ENCODE results near the gene USH2A.

The USH2A gene

DNA sequence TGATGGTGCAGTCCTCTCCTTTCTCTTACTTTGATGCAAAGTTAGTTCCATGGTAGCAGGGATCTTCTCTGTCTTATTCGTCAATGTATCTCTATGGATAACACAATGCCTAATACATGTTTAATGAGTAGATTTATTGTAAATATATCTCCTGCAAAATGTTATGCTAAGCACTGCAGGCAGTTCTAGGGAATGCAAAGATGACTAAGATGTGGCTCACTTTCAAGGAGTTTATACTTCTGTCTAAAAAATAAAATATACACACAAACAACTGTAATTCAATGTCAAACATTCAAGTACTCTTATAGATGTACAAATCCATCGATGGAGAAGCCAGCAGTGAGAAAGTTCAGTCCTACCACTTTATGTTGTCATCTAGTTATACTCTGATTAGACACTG lies 661.8 kb downstream of the USH2A start:
- DNase-seq: no peak

DNA sequence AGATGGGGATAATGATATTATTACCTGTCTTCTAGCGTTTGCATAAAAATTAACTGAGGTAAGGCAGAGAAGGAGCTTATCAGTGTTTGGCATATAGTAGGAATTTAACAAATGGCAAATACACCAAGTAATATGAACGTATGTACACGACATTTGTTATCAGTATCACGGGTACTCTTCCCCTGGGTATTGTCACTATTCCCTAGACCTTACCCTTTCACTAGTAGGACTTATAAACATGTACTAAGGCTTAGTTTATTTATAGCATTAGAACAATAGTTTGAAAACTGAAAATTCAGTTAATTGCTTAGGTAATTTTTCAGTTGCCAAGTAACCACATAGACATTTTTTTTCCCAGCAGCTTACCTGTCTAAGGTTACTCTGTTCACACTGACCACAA lies 669.1 kb downstream of the USH2A start:
- DNase-seq: no peak

DNA sequence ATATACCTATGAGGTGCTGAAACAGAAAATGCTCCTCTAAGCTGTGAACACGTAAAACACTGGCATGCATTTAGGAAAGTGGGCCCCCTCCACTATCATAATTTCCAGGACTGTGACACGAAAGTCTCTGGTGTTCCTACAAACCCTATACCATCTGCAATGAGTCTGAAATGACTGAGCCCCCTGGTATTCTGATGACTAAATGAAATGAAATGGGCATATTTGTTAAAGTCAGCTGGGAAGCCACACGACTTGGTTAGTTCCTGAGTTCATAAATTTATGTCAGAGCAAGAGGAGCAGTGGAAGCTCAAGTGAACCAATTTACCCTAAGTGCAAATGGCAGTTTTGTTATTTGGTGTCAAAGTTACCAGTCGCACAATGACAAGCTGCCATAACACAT lies 673.8 kb downstream of the USH2A start:
- no peak for DNase-seq

DNA sequence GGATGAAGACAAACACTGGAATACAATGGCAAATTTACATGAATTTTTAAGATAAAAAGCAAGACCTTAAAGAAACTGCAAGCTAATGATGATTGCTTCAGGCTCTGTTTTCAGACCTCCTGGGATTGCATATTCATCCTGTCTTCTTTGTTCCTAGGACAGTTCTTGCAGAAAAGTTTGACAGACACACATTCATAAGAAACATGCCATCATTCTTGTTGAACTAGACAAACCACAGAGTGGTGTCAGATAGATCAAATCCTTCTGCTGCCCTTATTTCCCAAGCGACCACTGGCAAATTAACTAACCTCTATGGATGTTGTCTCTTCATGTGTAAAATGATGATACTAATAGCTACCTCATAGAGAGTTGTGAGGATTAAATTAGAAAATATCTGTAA lies 674.8 kb downstream of the USH2A start:
- no peak for DNase-seq

- DNase-seq: no peak
These were observed 678.8 kb downstream of the USH2A start for GRCh38 chr1:215744419-215744818.

- no peak for DNase-seq
These were observed 684.2 kb downstream of the USH2A start for GRCh38 chr1:215739025-215739424.

- no peak for DNase-seq
These were observed 691.5 kb downstream of the USH2A start for GRCh38 chr1:215731699-215732098.

DNA sequence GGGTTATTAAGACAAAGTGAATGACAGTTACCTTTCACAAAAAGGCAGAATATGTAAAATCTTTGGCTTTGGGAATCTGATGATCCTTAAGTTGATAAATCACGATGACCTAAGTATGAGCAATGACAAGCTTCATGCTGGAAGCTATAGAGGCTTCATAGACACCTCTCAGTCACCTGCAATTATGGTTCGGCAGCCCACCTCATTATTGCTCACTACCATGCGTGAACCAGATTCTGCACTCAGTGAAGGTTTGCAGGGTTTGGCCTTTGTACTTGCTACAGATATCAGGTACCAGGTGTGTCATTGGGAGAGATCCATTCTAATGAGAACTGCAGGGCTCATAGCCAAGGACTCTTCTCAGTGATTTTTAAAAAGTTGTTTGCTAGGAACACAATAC lies 692.6 kb downstream of the USH2A start:
- DNase-seq: no peak

DNA sequence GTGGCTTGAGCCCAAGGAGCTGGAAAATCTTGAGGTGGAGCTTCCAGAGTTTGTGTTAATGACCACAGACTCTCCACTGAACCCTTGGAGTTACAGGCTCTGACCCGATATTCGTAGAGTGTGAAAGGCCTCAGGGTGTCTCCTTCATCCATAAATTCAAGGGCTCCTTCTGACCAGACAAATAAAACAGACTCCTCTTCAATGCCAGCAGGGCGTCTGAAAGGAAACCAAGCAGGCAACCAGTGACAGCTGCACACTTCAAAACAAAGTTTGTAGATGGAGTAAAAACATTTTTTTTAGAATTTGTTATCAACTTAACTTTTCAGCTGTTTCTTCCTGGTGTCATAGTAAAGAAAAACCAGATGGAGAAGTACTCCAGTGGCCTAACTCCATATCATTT lies 695.1 kb downstream of the USH2A start:
- DNase-seq: no peak

DNA sequence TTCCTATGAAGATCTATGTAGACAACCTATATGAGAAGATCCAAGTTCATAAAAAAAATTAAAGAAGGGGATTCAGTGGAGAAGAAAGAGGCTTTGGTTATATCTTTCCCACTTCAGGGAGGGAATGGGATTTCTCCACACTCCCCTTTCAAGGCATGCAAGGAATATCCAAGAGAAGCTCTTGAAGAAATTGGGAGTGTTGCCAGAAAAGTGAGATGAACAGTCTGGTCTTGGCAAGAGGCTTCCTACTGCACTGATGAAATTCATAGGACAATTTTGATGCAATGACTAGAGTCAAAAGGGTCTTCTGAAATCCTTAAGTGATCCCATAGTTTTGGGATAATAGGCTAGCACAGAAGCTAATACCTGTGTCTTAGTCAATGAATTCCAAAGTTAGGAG lies 703.1 kb downstream of the USH2A start:
- DNase-seq: no peak

- DNase-seq: no peak
These were observed 703.7 kb downstream of the USH2A start for GRCh38 chr1:215719552-215719951.

- no peak for DNase-seq
These were observed 704.5 kb downstream of the USH2A start for GRCh38 chr1:215718575-215719287.

DNA sequence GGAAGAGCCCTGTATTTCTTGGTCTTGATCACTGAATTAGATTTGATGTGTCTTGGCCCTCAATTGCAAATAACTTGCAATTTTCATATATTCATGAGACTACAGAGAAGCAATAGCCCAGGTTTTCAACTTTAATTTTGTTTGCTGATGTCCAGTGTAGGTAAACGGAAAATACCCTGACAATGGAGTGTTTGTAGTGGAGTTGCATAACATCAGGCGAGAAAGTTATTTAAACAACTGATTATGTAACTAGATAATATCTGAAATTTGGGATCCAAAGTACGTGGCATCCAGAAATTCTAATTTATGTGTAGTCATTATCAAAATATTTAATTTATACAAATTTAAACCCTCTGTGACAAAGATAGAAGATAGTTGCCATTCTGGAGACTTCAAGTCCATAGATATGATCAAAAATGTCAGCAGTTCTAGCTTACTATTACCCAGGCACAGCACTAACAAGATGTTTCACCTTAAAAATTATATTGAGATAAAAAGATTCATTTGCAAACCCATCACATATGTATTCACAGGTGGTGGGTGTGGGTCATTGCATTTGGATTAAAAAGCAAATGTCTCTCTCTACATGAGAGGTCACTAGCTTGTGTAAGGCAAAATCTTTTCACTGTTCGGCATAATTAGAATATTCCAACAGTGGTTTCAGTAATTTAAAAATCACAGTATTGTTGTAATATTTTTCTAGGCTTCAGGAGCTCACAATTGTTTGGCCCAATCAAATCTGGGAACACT lies 705.4 kb downstream of the USH2A start:
- DNase-seq: no peak

DNA sequence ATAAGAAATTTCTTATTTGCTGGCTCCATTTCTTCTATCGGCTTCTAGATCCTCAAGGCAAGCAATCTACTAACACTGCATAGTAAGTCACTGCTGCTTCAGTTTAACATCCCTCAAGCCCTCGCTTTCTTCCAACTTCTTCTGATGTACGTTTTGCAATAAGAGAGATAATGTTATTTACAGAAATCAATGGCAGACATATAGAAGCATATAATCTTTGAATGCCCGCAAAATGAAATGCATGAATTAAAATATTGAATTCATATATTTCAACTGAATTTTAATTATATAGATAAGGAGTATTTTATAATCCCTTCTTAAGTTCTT lies 712.4 kb downstream of the USH2A start:
- no peak for DNase-seq

GRCh38 chr1:215710036-215710898 lies 713.0 kb downstream of the USH2A start:
- no peak for DNase-seq

- no peak for DNase-seq
These were observed 719.0 kb downstream of the USH2A start for GRCh38 chr1:215704089-215704860.

DNA sequence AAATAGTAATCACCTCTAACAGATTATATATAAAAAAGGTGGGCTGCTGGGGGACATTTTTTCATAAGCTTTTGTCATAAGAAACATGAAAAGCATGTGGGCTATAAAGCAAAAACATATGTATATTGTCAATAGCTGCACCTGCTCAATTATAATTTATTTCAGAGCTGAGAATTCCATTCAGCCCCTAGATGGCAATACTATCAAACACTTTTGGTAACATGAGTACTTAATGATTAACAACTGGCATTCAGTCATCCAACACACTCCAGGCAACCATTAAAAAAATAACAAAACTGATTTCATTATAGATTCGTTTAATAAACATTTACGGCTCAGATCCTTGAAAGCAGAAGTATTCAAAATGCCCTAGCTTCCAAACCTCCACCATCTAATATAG lies 741.0 kb downstream of the USH2A start:
- DNase-seq: no peak

- DNase-seq: no peak
These were observed 742.2 kb downstream of the USH2A start for GRCh38 chr1:215681041-215681440.

DNA sequence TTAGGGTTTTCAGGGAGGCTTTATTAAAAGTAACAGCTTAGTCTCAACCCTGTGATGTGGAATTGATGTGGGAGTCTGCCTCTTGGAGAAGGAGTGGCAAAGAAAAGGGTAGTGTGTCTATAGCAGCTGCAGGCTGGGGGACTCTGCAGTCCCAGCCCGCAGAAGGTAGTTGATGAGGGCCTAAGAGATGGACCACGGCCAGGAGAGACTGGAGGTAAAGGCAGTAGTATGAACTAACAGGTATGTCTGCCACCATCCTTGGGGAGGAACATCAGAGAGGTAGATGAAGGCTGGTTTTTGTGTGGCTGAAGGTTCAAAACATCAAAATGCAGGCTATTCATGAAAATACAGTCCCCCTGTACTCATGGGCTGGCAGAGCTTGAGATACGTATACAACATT lies 744.0 kb downstream of the USH2A start:
- no peak for DNase-seq

DNA sequence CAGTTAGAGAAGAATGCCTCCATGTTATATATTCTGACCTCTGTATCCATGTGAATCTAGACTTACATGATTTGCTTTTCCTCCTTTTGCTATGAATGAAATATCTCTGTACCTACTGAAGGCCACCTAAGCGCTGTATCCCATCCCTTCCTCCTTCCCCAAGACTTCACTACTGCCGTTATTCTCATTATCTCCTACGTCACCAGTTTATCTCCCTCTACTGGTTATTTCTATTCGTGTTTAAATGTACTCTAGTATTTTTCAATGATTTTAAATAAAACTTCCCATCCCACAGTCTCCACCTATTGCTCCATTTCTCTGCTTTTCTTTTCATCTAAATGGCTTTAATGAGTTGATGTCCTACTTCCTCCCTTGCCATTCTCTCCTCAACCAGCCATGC lies 746.1 kb downstream of the USH2A start:
- no peak for DNase-seq

DNA sequence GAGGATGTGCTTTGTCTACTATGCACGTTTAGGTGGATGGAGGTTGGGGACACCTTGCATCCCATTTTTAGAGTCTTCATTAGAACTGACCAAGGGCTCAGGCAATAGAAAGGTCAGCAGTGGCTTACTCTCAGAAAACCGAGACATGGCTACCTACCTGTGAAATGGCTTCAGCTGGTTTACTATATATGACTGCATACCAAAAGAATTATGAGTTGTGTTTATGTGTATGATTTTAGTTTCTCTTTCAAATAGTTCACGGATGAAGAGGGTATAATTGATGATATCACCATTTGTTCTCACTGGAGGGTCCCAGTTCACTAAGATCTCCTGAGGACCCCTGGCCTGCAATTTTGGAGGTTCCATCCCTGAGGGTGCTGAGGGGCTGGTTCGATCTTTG lies 749.3 kb downstream of the USH2A start:
- DNase-seq: no peak

- DNase-seq: no peak
These were observed 750.8 kb downstream of the USH2A start for GRCh38 chr1:215672482-215672881.

Data from activated CD4-positive, CD25-positive, alpha-beta regulatory T cell treated with anti-CD3 and anti-CD28 coated beads, Interleukin-2, amount 50 U/mL, for 72 hours (primary cell).